ENCODE measurements around the gene GPR137.

Gene GPR137

GRCh38 chr11:64288353-64288750, 2.7 kb downstream of the GPR137 start:
- no peak for DNase-seq

- DNase-seq: no peak
Observed at GRCh38 chr11:64289002-64289564, 3.4 kb downstream of the GPR137 start.

DNA sequence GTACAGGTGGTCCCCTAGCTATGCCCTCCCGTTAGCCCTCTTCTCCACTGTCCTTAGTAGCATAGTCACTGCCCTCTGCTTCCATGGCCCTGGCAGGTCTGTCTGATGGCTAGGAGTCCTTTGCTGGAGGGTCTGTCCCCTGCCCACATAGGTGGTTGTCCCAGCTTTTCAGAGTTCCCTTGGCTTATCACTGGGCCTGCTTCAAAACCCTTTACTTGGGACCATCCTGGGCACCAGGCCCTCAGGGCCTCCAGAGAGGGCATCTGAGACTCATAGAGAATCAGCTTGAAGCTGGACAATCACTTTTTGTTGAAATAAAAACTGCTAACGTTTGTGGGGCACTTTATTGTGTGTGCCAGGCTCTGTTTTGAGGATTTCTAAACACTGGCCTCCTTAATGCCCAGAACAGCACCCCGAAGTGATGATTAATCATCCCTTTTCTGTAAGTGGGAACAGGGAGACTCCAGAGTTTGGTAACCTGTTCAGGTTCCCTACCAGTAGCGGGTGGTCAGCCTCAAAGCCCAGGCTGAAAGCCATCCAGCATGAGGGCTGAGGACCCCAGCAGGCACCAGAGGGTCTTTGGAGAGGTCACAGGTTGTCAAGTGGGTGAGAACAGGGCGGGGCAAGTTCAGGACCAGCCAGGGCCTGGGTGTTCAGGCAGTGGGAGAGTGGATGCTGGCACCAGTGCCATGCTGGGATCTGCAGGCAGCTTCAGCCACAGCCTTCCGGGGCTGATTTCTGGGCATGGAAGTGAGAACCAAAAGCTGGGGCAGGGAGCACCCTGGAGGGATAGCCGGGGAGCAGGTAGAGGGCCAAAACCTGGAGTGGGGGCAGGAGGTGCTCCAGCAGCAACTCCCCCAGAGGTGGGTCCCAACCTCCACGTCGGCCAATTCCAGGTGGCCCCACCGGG, 5.0 kb downstream of the GPR137 start:
- DNase-seq: no peak

DNA sequence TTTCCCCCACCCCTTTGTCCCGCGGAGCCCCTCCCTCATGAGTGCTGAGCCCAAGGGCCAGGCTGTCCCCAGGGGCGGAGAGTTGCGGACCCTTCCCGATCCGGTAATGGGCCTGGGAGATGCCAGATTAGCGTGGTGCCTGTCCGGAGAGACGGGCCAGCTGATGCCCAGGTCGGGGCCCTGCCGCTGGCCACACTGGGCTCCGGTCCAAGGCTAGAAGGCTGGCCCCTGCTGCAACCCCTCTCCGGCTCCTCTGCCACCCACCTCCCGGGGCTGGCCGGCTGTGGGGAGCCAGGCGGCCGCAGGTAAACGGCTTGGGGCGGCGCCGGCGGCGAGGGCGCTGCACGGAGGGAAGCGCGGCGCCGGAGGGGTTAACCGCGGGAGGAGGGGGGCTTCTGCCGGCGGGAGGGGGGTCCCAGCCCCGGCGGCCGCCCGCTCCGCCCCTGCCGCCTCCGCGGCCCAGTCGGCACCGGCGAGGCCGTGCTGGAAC, 5.7 kb downstream of the GPR137 start, which contains the start of gene KCNK4:
TSS of gene KCNK4 (plus strand) at position 41 of the 490 bp plus-strand sequence. CDS start 1,717 bp downstream, outside the sequence.
- no peak for DNase-seq

DNA sequence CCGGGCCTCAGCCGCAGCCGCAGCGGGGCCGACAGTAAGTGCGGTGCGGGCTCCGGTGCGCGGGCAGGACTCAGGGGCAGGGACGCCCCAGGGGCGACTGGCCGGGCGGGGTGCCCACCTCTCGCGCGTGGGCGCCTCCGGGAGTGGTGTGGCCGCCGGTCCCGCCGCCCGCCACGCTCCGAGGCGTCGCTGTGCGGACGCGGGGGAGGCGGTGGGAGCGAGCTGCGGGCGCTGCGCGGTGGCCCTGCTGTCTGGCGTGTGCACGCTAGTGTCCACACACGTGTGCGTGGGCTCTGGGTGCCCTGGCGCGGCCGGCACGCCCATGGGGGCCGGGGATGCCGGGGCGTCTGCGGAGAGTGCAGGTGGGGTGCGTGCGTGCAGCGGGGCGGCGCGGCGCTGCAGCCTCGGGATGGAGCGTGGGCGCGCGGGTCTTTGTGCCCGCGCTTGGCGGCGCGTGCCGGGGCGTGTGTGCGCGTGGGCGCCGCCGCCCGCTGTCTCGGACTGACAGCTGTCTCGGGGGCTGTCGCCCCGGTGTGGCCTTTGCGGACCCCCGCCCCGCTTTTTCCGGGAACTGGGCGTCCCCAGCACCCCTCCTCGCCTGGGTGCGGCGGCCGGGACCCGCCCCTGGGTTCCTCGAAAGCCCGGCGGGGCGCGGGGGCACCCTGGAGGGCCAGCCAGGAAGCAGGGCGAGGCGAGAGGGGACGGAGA, 6.3 kb downstream of the GPR137 start:
- no peak for DNase-seq

DNA sequence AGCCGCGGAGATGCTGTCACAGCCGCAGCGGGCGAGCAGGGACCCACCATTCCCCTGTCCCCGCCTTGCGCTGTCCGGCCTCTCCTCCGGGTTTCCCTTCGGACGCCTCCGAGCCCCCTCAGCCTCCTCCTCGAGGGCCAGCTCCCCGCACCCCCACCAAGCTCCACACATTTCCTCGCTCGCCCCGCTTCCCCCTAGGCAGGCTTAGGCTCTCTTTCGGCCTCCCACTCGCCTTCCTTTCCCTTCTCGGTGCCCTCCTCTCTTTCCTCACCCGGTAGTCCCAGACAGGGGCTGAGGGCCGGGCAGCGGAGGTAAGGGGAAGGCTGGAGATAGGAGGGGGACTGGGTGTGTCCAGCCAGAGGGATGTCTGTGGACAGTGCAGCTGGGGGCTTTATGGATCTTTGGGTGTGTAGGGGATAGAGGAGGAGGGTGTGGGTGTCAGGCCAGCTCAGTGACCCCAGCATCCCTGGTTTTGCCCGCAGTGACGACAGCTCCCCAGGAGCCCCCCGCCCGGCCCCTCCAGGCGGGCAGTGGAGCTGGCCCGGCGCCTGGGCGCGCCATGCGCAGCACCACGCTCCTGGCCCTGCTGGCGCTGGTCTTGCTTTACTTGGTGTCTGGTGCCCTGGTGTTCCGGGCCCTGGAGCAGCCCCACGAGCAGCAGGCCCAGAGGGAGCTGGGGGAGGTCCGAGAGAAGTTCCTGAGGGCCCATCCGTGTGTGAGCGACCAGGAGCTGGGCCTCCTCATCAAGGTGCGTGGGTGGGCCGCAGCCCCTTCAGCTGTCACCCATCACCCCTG, 7.0 kb downstream of the GPR137 start:
- DNase-seq: no peak

DNA sequence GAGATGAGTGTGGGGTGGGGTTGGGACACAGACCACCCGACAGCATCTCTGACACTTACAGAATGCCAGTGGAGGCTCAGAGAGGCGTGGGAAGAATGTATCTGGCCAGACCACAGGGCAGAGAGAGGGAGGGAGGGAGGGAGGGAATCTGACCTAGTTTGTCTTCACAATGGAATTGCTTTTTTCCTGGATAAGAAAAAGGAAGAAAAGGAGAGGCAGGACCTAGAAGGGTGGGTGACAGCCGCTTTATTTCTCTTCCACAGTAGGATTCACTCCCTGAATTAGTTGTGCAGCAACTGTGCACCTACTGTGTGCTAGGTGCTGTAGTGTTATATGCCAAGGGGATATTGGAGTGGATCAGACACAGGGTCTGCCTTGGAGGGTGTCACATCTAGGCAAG, 9.1 kb downstream of the GPR137 start:
- no peak for DNase-seq

DNA sequence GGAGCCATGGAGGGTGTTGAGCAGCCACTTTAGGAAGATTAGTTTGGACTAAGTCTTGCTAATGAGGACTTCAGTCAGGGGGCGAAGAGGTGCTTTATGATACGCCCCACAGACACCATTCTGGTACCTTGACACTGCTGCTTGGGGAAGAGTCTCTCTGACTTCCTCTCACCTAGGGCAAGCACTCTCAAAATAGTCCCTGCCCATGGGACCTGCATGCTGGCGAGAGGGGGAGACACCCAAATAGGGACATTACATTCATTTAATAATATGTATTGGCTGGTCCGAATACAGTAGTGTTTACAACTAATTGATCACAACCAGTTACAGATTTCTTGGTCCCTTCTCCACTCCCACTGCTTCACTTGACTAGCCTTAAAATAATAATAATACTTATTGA, 10.1 kb downstream of the GPR137 start:
- no peak for DNase-seq

DNA sequence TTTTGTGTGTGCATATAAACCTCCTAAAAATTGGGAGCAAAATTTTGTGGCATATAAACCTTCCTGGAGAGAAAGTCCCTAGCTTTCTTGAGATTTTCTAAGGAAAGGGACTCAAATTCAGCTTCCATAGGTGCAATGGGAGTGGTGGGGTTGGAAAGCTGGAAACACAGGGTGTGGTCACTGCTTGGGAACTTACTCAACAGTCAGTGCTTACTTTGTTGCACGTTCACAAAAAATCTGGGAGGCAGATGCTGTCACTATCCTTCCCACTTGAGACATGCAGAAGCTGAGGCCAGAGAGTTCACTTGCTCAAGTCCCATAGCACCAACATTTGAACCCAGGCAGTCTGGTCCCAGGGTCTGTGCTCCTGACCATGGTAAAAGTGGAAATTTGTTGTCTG, 10.6 kb downstream of the GPR137 start:
- no peak for DNase-seq

DNA sequence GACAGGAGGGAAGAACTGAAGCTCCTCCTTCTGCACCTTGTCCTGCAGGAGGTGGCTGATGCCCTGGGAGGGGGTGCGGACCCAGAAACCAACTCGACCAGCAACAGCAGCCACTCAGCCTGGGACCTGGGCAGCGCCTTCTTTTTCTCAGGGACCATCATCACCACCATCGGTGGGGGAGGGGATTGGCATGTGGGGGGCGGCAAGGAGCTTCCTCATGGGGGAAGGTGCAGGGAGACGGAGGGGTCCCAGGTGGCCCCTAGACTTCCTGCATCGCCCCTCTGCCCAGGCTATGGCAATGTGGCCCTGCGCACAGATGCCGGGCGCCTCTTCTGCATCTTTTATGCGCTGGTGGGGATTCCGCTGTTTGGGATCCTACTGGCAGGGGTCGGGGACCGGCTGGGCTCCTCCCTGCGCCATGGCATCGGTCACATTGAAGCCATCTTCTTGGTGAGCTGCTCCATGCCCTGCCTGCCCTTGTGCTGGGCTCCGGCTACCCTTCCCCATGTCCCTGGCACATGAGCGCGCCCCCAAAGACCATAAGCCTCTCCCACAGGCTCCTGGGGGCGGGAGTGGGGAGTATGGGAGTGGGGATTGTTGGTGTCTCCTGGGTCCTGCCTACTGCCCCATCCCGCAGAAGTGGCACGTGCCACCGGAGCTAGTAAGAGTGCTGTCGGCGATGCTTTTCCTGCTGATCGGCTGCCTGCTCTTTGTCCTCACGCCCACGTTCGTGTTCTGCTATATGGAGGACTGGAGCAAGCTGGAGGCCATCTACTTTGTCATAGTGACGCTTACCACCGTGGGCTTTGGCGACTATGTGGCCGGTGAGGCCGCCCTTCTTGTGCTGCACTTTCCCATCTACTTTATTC, 11.4 kb downstream of the GPR137 start:
- no peak for DNase-seq

DNA sequence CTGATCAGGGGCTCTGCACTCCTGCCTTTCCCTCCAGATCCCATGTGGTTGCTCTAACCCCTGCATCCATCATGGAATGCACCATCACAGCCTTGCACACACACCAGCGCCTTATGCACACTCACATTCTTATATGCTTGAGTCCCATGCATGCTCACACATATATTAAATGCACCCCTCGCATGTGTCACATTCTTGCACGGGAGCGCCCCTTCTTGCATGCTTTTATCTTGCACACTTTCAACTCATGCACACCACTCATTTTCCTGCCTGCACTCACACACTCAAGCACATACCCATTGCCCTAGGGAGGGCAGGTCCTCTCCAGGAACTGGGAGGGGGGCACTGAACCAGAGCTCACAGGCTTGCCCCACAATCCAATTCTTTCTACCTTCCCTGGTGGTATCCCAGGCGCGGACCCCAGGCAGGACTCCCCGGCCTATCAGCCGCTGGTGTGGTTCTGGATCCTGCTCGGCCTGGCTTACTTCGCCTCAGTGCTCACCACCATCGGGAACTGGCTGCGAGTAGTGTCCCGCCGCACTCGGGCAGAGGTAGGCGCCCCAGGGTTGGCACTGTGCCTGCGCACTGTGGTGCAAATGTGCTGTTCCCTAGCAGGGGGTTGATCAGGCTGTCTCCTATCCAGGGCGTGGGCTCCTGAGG, 12.2 kb downstream of the GPR137 start:
- no peak for DNase-seq

GRCh38 chr11:64298966-64299846, 13.6 kb downstream of the GPR137 start:
- DNase-seq: no peak

DNA sequence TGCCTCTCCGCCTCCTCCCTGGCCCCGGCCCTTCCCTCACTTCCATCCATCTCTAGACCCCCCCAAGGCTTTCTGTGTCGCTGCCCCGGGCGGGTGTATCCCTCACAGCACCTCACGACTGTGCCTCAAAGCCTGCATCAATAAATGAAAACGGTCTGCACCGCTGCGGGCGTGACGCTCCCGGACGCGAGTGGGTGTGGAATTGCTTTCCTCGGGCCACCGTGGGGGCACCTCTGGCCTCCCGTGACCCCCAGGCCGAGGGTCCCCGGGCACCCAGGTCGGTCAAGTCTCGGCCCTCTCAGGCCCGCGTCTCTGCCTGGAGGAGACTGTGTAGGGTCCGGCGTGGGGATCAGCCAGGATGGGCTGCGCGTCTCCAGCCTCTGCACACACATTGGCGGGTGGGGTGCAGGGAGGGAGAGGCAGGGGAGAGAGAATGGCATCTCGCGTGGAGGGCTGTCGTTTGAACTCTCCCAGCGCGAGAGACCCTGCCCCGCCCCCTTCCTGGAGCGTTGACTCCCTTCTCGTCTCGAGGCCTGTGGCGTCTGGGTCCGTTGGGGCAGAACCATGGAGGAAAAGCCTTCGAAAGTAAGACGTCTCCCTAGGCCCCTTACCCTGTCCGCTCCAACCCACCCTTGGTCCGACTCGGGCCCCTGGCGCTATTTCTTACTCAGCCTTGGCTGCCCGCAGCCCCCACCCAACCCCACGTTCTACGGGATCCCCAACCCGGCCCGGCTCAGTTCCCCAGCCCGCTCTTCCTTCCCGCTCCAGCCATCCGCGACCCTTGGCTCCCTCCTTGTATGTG, 14.4 kb downstream of the GPR137 start, which contains the start of gene CATSPERZ:
TSS of gene CATSPERZ (plus strand) at position 512 of the 802 bp plus-strand sequence. CDS start at position 565, 53 bp downstream.
- no peak for DNase-seq

DNA sequence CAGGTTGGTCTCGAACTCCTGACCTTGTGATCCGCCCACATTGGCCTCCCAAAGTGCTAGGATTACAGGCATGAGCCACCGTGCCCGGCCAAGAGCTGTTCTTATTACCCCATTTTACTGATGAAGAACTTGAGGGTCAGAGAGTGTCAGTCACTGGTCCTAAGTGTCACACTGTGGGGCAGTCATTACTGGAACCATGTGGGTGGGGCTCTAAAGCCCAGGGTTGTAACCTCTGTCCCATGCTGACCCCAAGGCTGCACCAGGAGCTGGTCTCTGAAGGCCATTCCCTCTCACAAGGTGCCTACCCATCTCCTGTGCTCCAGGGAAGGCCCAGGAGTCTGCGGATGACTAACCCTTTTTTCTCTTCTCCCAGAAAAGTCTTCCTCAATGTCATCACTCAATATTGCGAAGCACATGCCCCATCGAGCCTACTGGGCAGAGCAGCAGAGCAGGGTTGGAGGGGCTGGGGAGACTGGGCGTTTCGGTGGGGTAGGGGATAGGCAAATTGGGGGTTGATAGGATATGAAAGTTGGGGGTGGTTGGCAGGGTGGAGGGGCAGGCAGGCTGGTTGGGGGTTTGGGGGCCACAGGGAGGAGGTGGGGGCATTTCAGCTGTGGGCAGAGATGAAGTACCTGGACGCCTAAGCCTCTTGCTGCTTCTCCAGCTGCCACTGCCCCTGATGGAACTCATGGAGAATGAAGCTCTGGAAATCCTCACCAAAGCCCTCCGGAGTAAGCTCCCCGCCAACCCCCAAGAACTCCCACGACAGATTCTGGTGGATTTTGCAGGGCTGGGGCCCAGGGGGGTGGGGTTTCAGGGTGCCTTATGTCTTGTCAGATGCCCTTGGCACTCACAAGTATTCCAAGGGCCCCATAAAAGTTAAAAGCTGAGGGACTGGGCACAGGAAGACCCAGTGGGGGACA, 17.7 kb downstream of the GPR137 start:
- no peak for DNase-seq

GRCh38 chr11:64304032-64304315, 18.3 kb downstream of the GPR137 start:
- no peak for DNase-seq

DNA sequence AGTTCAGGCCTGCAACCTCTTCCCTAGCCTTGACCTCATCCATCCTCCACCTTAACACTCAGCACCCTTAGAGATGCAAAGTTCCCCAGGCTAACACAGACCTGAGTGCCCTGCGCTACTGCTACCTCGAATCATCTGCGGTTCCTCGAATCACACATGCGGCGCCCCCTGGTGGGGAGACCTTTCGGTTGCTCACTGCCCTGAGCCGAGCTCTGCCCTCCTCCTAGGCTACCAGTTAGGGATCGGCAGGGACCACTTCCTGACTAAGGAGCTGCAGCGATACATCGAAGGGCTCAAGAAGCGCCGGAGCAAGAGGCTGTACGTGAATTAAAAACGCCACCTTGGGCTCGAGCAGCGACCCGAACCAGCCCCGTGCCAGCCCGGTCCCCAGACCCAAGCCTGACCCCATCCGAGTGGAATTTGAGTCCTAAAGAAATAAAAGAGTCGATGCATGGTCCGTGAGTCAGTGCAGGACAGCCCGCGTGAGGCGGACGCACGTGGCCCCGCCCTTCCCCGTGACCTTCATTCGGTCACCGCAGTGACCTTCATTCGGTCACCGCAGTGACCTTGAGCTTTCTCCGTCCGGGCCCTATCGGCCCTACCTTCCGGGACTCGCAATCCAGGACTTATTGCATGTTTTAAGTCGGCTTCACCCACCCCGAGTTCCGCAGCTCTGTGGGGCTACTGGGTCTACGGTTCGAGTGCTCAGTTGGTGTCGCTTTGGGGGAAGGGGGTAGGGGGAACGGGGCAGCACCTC, 18.8 kb downstream of the GPR137 start:
- DNase-seq: peak; percentile 88

- peak; percentile 97 for DNase-seq
Observed at GRCh38 chr11:64305075-64305690, 19.5 kb downstream of the GPR137 start, which contains the start of gene ESRRA. Gene ESRRA (plus strand): TSS chr11:64305524. CDS start chr11:64307180, 1,656 bp downstream.

All from NCI-H1694 (cell line).